ENCODE measurements around the gene TDRD1.

Gene TDRD1

DNA sequence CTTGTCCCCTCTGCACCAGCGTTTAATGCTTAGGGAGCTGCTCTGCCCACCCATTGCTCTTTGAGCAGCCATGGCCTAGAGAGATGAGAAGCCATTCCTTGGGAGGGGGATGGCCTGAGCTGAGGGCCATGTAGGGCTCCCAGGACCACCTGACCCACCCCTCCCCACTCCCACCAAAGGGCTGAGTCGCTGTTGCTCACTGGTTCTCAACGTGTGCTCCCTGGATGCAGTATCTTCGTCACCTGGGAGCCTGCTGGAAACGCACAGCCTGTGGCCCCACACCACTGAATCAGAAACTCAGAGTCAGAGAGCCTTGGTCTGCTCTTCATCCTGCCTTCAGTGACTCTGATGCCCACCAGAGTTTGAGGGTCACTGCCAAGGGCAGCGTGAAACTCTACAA lies 96.9 kb downstream of the TDRD1 start:
- no peaks in the 10 kb centered on the region for H3K36me3 ChIP-seq (ENCODE audit: control insufficient read depth, insufficient read depth, low read length)
- H3K27me3 ChIP-seq (ENCODE audit: control insufficient read depth, insufficient read depth, low read length): no peaks in the 10 kb centered on the region
- no peaks in the 10 kb centered on the region for H3K9me3 ChIP-seq (ENCODE audit: control insufficient read depth, low read length)
- H3K4me3 ChIP-seq (ENCODE audit: low read length): no peak overlapping the region
- no peak overlapping the region for H3K9ac ChIP-seq (ENCODE audit: low read length)
- peaks cover 28% of the 10 kb centered on the region for H3K4me1 ChIP-seq (ENCODE audit: control insufficient read depth, insufficient read depth, low read length)

DNA sequence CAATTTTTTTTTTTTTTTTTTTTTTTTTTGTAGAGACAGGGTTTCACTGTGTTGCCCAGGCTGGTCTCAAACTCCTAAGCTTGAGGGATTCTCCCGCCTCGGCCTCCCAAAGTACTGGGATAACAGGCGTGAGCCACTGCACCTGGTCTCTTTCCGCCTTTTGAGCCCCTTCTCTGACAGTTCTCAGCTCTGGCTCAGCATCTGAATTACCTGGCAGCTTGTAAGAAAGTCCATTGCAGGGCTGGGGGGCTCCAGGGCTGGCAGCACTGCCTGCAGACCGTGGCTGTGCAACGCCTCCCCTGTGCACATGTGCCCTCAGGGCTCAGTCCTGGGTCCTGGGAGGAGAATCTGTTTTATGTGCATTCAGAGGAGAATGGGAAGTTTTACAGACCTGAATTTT lies 97.5 kb downstream of the TDRD1 start:
- Histone ChIP-seq H3K9ac (ENCODE audit: low read length) (no peak overlapping the region), H3K9me3 (ENCODE audit: control insufficient read depth, low read length) (no peaks in the 10 kb centered on the region), H3K4me3 (ENCODE audit: low read length) (no peak overlapping the region), H3K4me1 (ENCODE audit: control insufficient read depth, insufficient read depth, low read length) (peaks cover 24% of the 10 kb centered on the region), H3K36me3 (ENCODE audit: control insufficient read depth, insufficient read depth, low read length) (no peaks in the 10 kb centered on the region), H3K27me3 (ENCODE audit: control insufficient read depth, insufficient read depth, low read length) (no peaks in the 10 kb centered on the region)

DNA sequence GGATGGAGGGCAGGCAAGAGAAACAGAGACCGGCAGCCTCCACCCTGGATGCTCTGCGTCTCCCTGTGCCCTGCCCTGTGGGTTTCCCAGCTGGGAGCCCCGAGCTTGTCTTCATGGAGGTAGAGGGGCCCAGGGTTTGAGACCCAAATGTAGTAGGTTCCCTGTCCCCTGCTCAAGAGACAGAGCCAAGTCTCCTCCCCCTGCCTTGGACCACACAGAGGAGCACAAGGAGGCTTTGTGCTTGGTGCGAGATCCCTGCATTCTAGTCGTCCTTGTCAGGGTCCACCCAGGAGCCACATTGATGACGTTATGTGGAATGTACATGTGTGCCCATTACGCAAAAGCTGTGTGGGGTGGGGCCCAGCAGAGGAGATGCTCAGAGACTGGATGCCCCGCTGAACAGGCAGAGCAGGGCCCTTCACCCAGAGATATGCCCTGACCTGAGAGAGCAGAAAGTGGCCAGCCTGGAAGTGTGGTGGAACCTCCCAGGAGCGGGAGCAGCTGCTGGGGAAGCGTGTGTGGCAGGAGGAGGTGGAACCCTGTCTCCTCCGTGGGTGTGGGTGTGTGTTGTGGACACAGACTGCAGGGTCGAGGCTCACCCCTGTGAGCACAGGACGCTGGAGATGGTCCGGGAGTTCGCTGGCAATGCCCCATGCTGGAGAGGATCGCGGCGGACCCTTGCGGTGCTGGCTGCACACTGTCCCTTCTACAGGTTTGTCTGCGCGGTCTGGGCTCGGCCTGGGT lies 99.2 kb downstream of the TDRD1 start:
- no peak overlapping the region for H3K9ac ChIP-seq (ENCODE audit: low read length)
- no peak overlapping the region for H3K4me3 ChIP-seq (ENCODE audit: low read length)
- H3K36me3 ChIP-seq (ENCODE audit: control insufficient read depth, insufficient read depth, low read length): no peaks in the 10 kb centered on the region
- peaks cover 19% of the 10 kb centered on the region for H3K4me1 ChIP-seq (ENCODE audit: control insufficient read depth, insufficient read depth, low read length)
- H3K27me3 ChIP-seq (ENCODE audit: control insufficient read depth, insufficient read depth, low read length): no peaks in the 10 kb centered on the region
- no peaks in the 10 kb centered on the region for H3K9me3 ChIP-seq (ENCODE audit: control insufficient read depth, low read length)

DNA sequence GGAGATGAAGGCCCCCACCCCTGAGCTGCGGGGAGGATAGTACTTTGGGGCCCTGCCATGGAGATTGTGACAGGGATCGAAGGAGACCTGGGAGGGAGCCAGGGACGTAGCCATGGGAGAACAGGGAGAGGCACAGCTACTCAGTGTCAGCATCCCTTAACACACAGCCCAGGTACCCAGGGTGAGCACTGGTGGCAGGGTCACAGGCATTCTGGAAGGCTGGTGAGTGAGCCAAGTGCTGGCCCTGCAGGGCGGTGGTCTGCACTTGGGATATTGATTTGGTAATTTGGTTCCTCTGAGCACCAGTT lies 99.7 kb downstream of the TDRD1 start:
- no peaks in the 10 kb centered on the region for H3K27me3 ChIP-seq (ENCODE audit: control insufficient read depth, insufficient read depth, low read length)

DNA sequence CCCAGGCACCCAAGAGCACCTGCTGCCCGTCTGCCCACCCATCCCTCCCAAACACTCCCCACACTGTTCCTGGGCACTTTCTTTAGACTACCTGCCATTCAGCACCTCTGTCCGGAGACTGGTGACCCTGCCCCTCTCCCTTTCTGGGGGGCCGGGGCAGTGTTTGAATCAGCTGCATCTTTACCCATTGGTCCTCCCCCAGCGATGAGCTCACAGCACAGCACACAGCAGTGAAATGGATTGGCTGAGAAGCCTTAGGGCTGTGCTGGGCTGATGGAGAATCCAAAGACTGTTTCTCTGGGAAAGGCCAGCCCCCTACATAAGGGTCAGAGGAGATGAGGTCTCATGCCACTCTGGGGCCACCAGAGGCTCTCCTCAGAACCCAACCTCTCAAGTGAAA lies 100.1 kb downstream of the TDRD1 start:
- no peak overlapping the region for H3K4me3 ChIP-seq (ENCODE audit: low read length)
- H3K36me3 ChIP-seq (ENCODE audit: control insufficient read depth, insufficient read depth, low read length): no peaks in the 10 kb centered on the region
- H3K9ac ChIP-seq (ENCODE audit: low read length): no peak overlapping the region
- H3K4me1 ChIP-seq (ENCODE audit: control insufficient read depth, insufficient read depth, low read length): peaks cover 19% of the 10 kb centered on the region
- no peaks in the 10 kb centered on the region for H3K9me3 ChIP-seq (ENCODE audit: control insufficient read depth, low read length)
- H3K27me3 ChIP-seq (ENCODE audit: control insufficient read depth, insufficient read depth, low read length): no peaks in the 10 kb centered on the region

More for the DNA sequence above, 99.7 kb downstream of the TDRD1 start:
- Histone ChIP-seq H3K9ac (ENCODE audit: low read length) (no peak overlapping the region), H3K9me3 (ENCODE audit: control insufficient read depth, low read length) (no peaks in the 10 kb centered on the region), H3K36me3 (ENCODE audit: control insufficient read depth, insufficient read depth, low read length) (no peaks in the 10 kb centered on the region), H3K4me1 (ENCODE audit: control insufficient read depth, insufficient read depth, low read length) (peaks cover 19% of the 10 kb centered on the region), H3K4me3 (ENCODE audit: low read length) (no peak overlapping the region)

DNA sequence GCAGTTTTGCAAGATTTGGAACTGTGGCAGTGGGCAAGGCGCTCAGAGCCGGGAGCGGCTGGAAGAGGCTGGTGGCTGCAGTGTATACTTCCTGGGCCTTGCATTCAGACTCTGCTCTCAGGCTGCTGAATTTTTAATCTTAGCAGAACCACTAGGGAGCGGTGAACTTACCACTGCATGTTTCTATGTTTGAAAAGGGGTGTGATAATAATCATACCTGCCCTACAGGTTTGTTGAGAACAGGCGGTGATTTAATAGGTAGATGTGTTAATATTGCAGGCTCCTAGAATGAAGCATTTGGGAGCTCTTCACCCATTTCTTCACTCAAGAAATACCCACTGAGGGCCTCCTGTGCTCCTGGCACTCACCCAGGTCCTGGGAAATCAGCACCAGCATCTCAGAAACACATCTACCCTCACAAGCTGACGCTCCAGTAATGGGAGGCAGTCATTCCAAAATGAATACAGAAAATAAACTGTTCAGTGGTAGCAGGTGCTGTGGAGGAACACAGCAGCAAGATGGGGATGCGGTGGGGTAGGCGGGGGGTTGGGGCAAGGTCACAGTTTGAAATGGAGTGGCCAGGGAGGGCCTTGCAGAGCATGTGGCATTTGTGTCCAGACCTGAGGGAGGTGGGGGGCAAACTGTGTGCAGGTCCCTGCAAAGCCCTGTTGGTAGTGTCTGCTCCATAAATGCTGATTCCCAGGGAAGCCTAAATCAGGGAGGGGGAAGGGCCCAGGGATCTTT lies 100.9 kb downstream of the TDRD1 start:
- Histone ChIP-seq H3K9me3 (ENCODE audit: control insufficient read depth, low read length) (no peaks in the 10 kb centered on the region), H3K27me3 (ENCODE audit: control insufficient read depth, insufficient read depth, low read length) (no peaks in the 10 kb centered on the region), H3K36me3 (ENCODE audit: control insufficient read depth, insufficient read depth, low read length) (no peaks in the 10 kb centered on the region), H3K4me1 (ENCODE audit: control insufficient read depth, insufficient read depth, low read length) (peaks cover 19% of the 10 kb centered on the region), H3K4me3 (ENCODE audit: low read length) (no peak overlapping the region), H3K9ac (ENCODE audit: low read length) (no peak overlapping the region)

DNA sequence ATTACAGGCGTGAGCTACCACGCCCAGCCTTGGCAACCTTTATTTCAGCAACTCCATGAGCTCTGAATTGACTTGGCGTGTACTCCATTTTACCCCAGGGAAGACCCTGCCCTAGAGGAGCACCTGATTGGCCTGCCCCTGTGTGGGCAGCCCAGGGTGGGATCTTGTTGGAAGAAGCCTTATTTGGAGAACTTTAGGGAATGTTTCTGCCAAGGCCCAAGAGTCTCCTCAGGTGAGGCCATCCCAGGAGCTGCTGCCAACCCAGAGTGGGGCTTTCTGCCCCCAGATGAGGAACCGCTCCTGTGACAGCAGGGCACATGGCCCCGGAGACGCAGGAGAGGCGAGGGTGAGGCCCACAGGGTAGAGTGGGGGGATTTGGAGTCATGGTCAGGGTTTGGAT lies 101.9 kb downstream of the TDRD1 start:
- Histone ChIP-seq H3K4me3 (ENCODE audit: low read length) (no peak overlapping the region), H3K4me1 (ENCODE audit: control insufficient read depth, insufficient read depth, low read length) (peaks cover 19% of the 10 kb centered on the region), H3K9ac (ENCODE audit: low read length) (no peak overlapping the region), H3K27me3 (ENCODE audit: control insufficient read depth, insufficient read depth, low read length) (no peaks in the 10 kb centered on the region), H3K9me3 (ENCODE audit: control insufficient read depth, low read length) (no peaks in the 10 kb centered on the region), H3K36me3 (ENCODE audit: control insufficient read depth, insufficient read depth, low read length) (no peaks in the 10 kb centered on the region)

DNA sequence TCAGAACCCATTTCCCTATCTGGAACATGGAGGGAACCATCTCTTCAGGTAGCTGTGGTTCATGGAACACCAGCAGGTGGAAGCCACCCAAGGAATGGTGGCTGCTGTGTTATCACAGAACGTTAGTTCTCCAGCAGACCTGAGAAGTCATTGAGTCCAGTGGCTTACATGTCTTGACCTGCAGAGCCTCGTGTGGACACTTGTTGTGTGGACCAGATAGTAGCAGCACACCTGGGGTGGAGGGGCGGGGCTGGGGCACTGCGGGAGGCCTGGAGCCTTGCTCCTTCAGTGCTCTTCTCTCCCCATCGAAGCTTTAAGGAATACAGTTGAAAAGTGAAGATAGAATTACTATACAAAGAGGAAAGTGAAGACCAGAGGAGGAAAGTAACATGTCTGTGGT lies 102.3 kb downstream of the TDRD1 start:
- no peaks in the 10 kb centered on the region for H3K36me3 ChIP-seq (ENCODE audit: control insufficient read depth, insufficient read depth, low read length)
- no peak overlapping the region for H3K4me3 ChIP-seq (ENCODE audit: low read length)
- no peak overlapping the region for H3K9ac ChIP-seq (ENCODE audit: low read length)
- peaks cover 19% of the 10 kb centered on the region for H3K4me1 ChIP-seq (ENCODE audit: control insufficient read depth, insufficient read depth, low read length)
- H3K9me3 ChIP-seq (ENCODE audit: control insufficient read depth, low read length): no peaks in the 10 kb centered on the region
- no peaks in the 10 kb centered on the region for H3K27me3 ChIP-seq (ENCODE audit: control insufficient read depth, insufficient read depth, low read length)

Measured in mucosa of stomach (tissue), 1 donor.